22Rv1 (cell line): ENCODE measurements around the gene TIMMDC1.

Experiments used
- CTCF ChIP-seq: fragments of 450-650 bp; IDR thresholded peaks from 2 replicates; pipeline ENCODE4 v1.5.1; 2017; ENCODE audit warnings: mild to moderate bottlenecking
- ZFX ChIP-seq: fragments of 450-650 bp; IDR thresholded peaks from 2 replicates; pipeline ENCODE4 v1.6.1; 2017; ENCODE audit warnings: antibody characterized with exemption, borderline replicate concordance

- no peak for TF ChIP-seq CTCF
- TF ChIP-seq ZFX: no peak
Measured at GRCh38 chr3:119538772-119539171, 40.4 kb downstream of the TIMMDC1 start.
